HEK293 (cell line): ENCODE results near the gene BTBD19.

ENCODE experiments used
- HOXA7 ChIP-seq: sonication (generic); formaldehyde crosslinking; IDR thresholded peaks from 2 replicates; pipeline ENCODE4 v1.8.1; 2022; ENCODE audit warnings: missing genetic modification reagents, borderline replicate concordance
- SP2 ChIP-seq: fragments of 450-650 bp; formaldehyde crosslinking; IDR thresholded peaks from 2 replicates; pipeline ENCODE4 v1.5.1; 2016; ENCODE audit warnings: missing biosample characterization, missing genetic modification characterization
- TCF7L2 ChIP-seq: IDR thresholded peaks from 2 replicates; pipeline ENCODE4 v1.6.1; 2011; ENCODE audit warnings: low read depth, mild to moderate bottlenecking, inconsistent platforms, low read length, moderate library complexity, borderline replicate concordance
- ZBTB21 ChIP-seq: fragments of 450-650 bp; formaldehyde crosslinking; IDR thresholded peaks from 2 replicates; pipeline ENCODE4 v1.5.1; 2017; ENCODE audit warnings: missing biosample characterization, missing genetic modification characterization
- ZNF138 ChIP-seq: fragments of 450-650 bp; formaldehyde crosslinking; IDR thresholded peaks from 2 replicates; pipeline ENCODE4 v1.5.1; 2016; ENCODE audit warnings: missing biosample characterization, missing genetic modification characterization, borderline replicate concordance
- ZNF184 ChIP-seq: fragments of 450-650 bp; IDR thresholded peaks from 2 replicates; pipeline ENCODE4 v1.5.1; 2018; ENCODE audit warnings: missing biosample characterization, mild to moderate bottlenecking, missing genetic modification characterization
- ZNF274 ChIP-seq, 2 experiments: fragments of 200-500 bp in 1 of 2; fragments of 450-650 bp in 1 of 2; sonication (Bioruptor generic) in 1 of 2; formaldehyde crosslinking in 1 of 2; IDR thresholded peaks; 2 replicates each; pipeline versions ENCODE4 v1.5.1 to v1.6.1; 2014 to 2016; ENCODE audit warnings: borderline replicate concordance in 1 of 2, inconsistent platforms in 1 of 2, low read length in 1 of 2, missing biosample characterization in 1 of 2, missing genetic modification characterization in 1 of 2
- TF ChIP-seq, protein P1 (sequence below): fragments of 450-650 bp; formaldehyde crosslinking; optimal IDR thresholded peaks from 2 replicates; pipeline ENCODE3; 2016; ENCODE audit warnings: missing biosample characterization, mild to moderate bottlenecking, missing genetic modification characterization
- TF ChIP-seq, protein P2 (sequence below): fragments of 450-650 bp; formaldehyde crosslinking; IDR thresholded peaks from 2 replicates; pipeline ENCODE4 v1.5.1; 2016; ENCODE audit warnings: missing biosample characterization, missing genetic modification characterization
- TF ChIP-seq, protein P3 (sequence below): fragments of 450-650 bp; formaldehyde crosslinking; IDR thresholded peaks from 2 replicates; pipeline ENCODE4 v1.5.1; 2016; ENCODE audit warnings: missing biosample characterization, missing genetic modification characterization
- TF ChIP-seq, protein P4 (sequence below): fragments of 450-650 bp; formaldehyde crosslinking; IDR thresholded peaks from 2 replicates; pipeline ENCODE4 v1.5.1; 2016; ENCODE audit warnings: missing biosample characterization, missing genetic modification characterization

DNA sequence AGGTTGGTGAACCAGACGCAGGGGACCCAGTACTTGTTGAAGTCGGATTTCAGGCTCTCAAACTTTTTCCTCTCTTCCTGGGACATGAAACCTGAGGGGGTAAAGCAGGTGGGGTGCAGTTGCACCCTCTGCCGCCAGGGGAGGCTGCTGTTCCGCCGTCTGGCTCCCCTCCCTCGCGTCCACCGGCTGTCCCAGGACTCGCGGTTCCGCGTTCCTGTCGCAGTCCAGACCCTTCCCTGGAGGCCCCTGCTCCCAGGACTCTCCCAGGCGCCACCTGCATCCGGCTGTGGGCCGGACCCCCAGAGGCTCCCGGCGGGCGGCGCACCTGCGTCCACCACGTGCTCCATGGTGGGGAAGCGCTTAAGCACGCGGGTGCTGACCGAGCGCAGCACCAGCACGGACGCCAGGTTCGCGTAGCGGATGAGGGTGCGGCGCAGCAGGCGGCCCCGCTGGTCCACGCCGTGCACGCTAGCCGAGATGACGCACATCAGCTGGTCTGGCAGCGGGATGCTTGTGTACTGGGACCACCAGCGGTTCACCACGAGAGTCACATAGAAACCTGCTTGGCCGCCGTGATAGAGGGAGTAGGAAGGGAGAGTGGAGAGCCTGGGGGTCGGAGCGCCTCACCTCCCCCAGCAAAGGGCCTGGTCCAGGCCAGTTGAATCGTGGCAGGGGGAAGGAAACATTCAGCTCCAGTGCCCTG lies 22.0 kb upstream of the BTBD19 start:
- TF ChIP-seq ZNF184 (no peak), ZNF138 (tag by site-specific recombination) (no peak), HOXA7 (CRISPR knock-in tag) (no peak), SP2 (peak; percentile 29), ZBTB21 (tag by site-specific recombination) (no peak), ZNF274 (IDR thresholded peaks at IDR 0.05; ENCODE audit: low read length) (no peak), ZNF274 (tag by site-specific recombination; IDR thresholded peaks at IDR 0.05; ENCODE audit: borderline replicate concordance) (no peak), TCF7L2 (no peak)
- TF ChIP-seq, protein P1, sequence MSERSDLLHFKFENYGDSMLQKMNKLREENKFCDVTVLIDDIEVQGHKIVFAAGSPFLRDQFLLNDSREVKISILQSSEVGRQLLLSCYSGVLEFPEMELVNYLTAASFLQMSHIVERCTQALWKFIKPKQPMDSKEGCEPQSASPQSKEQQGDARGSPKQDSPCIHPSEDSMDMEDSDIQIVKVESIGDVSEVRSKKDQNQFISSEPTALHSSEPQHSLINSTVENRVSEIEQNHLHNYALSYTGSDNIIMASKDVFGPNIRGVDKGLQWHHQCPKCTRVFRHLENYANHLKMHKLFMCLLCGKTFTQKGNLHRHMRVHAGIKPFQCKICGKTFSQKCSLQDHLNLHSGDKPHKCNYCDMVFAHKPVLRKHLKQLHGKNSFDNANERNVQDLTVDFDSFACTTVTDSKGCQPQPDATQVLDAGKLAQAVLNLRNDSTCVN (tag by site-specific recombination): peak; percentile 97
- TF ChIP-seq, protein P2, sequence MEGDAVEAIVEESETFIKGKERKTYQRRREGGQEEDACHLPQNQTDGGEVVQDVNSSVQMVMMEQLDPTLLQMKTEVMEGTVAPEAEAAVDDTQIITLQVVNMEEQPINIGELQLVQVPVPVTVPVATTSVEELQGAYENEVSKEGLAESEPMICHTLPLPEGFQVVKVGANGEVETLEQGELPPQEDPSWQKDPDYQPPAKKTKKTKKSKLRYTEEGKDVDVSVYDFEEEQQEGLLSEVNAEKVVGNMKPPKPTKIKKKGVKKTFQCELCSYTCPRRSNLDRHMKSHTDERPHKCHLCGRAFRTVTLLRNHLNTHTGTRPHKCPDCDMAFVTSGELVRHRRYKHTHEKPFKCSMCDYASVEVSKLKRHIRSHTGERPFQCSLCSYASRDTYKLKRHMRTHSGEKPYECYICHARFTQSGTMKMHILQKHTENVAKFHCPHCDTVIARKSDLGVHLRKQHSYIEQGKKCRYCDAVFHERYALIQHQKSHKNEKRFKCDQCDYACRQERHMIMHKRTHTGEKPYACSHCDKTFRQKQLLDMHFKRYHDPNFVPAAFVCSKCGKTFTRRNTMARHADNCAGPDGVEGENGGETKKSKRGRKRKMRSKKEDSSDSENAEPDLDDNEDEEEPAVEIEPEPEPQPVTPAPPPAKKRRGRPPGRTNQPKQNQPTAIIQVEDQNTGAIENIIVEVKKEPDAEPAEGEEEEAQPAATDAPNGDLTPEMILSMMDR: peak; percentile 99
- TF ChIP-seq, protein P3, sequence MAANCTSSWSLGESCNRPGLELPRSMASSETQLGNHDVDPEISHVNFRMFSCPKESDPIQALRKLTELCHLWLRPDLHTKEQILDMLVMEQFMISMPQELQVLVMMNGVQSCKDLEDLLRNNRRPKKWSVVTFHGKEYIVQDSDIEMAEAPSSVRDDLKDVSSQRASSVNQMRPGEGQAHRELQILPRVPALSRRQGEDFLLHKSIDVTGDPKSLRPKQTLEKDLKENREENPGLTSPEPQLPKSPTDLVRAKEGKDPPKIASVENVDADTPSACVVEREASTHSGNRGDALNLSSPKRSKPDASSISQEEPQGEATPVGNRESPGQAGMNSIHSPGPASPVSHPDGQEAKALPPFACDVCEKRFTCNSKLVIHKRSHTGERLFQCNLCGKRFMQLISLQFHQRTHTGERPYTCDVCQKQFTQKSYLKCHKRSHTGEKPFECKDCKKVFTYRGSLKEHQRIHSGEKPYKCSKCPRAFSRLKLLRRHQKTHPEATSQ: 0 out of 2 replicates have a peak, but pooled peaks have one; percentile 28
- TF ChIP-seq, protein P4, sequence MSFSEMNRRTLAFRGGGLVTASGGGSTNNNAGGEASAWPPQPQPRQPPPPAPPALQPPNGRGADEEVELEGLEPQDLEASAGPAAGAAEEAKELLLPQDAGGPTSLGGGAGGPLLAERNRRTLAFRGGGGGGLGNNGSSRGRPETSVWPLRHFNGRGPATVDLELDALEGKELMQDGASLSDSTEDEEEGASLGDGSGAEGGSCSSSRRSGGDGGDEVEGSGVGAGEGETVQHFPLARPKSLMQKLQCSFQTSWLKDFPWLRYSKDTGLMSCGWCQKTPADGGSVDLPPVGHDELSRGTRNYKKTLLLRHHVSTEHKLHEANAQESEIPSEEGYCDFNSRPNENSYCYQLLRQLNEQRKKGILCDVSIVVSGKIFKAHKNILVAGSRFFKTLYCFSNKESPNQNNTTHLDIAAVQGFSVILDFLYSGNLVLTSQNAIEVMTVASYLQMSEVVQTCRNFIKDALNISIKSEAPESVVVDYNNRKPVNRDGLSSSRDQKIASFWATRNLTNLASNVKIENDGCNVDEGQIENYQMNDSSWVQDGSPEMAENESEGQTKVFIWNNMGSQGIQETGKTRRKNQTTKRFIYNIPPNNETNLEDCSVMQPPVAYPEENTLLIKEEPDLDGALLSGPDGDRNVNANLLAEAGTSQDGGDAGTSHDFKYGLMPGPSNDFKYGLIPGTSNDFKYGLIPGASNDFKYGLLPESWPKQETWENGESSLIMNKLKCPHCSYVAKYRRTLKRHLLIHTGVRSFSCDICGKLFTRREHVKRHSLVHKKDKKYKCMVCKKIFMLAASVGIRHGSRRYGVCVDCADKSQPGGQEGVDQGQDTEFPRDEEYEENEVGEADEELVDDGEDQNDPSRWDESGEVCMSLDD: peak; percentile 82
